ENCODE results near the gene CPZ. TPM values are rescaled to one million over a fixed set of nuclear protein-coding genes. Genes with fewer than 3 reads are reported as not detected.

Gene CPZ
- not detected for total RNA-seq

DNA sequence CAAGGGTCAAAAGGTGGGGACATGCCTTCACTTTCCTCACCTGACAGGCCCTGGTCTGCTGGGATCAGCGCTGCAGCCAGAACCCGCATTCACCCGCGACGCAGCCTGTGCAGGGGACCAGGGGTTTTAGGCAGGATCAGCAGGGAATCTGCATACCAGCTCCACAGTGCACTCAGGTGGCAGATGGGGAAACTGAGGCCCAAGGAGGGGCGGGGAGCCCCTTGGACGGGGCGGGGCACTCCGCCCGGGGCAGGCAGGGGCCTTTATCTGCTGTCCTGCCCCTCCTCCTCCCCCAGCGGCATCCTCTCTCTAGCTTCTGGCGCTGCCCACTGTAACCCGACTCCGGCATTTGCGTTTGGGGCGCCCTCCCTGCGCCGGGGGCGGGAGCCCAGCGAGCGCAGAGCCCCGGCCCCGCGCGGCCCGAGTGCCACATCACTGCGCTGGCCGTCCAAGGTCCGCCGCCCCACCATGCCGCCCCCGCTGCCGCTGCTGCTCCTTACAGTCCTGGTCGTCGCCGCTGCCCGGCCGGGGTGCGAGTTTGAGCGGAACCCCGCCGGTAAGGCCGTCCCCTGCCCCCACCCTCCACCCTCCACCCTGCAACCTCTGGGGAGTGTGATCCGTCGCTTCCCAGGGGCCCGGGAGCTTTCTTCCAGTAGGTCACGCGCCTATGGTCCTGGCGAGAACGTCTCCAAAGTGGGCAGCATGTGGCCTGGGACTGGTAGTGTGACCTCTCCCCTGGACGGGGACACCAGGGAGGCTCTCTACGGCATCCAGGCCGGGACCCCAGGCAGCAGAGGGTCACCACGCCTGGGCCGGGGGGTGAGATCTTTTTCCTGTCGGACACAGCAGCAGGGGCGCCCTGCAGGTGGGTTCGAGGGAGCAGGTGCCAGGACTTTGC is at the start of gene CPZ:
TSS of gene CPZ (plus strand) at position 400 of the 898 bp plus-strand sequence. CDS start at position 469, 69 bp downstream.
- Mint-ChIP-seq H3K36me3 (ENCODE audit: insufficient read depth) (no peaks in the 10 kb centered on the region), H3K27me3 (ENCODE audit: low read depth) (peaks cover 34% of the 10 kb centered on the region)
- DNase-seq = no peak

DNA sequence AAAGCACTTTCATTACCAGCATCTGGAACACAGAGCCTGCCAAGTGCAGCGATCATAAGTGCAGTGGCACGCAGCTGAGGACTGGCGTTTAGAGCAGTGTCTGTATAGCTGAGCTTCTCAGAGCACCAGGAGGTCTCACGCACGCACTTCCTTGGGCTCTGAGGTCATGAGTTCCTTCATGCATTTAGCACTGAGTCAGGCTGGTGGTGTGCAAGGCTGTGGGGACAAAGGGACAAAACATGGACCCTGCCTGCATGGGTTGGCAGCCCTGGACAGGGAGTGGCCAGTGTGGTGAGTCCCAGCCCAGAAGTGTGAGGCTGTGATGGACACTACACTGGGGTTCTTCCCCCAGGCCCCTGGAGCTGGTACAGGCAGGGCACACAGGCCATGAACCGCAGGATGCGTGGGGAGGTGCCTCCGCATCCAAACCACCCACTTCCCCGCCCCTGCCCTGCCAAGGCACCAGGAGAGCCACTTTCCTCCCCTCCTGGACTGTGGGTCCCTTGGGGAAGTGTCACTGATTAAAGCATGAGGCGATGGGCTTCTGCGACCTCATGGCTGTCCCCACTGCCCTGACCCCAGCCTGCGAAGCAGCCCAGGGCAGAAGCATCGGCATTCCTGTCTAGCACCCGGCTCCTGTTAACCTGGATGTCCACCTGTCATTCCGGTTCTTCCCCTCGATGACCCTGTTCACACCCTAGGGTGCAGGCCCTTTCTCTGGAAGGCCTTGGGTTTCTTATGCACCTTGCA is 49.6 kb upstream of the CPZ start:
- H3K4me3 Mint-ChIP-seq = no peak overlapping the region
- no peak for ATAC-seq

More for the DNA sequence above, at the start of gene CPZ:
- Mint-ChIP-seq H3K9me3 (no peaks in the 10 kb centered on the region), H3K4me1 (ENCODE audit: low read depth) (no peaks in the 10 kb centered on the region), H3K4me3 (no peak within 1 kb of the TSS)
- no peak for ATAC-seq

DNA sequence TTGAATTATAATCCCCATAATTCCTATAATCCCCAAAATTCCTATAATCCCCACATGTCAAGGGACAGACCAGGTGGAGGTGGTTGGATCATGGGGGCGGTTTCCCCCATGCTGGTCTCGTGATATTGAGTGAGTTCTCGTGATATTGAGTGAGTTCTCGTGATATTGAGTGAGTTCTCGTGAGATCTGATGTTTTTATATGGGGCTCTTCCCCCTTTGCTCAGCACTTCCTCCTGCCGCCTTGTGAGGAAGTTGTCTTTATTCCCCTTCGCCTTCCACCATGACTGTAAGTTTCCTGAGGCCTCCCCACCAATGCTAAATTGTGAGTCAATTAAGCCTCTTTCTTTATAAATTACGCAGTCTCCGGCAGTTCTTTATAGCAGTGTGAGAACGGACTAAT is 48.9 kb upstream of the CPZ start:
- peaks cover 4% of the 10 kb centered on the region for H3K27me3 Mint-ChIP-seq (ENCODE audit: low read depth)
- no peaks in the 10 kb centered on the region for H3K9me3 Mint-ChIP-seq
- no peak overlapping the region for H3K4me3 Mint-ChIP-seq
- ATAC-seq (no peak), DNase-seq (no peak)
- H3K4me1 Mint-ChIP-seq (ENCODE audit: low read depth) = peaks cover 9% of the 10 kb centered on the region
- H3K36me3 Mint-ChIP-seq (ENCODE audit: insufficient read depth) = no peaks in the 10 kb centered on the region

More for the DNA sequence above, 49.6 kb upstream of the CPZ start:
- Mint-ChIP-seq H3K27me3 (ENCODE audit: low read depth) (peaks cover 4% of the 10 kb centered on the region), H3K9me3 (no peaks in the 10 kb centered on the region), H3K36me3 (ENCODE audit: insufficient read depth) (no peaks in the 10 kb centered on the region), H3K4me1 (ENCODE audit: low read depth) (peaks cover 9% of the 10 kb centered on the region)
- DNase-seq = no peak

DNA sequence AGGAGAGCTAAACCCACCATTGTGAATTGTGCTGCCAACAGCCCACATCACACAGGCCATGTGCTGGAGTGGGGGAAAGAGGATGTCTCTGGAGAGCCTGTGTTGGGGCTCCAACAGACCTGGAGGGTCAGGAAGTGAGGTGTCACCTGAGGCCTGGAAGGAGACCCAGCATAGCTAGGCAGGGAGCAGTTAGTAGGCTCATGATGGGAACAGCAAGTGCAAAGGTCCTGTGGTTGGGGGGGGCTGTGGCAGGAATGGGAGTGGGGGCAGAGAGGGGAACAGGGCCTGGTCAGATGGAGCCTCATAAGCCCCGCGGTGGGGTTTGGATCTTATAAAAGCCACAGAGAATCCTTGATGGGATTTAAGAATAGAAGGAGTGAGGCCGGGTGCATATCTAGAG is 48.3 kb upstream of the CPZ start:
- peaks cover 4% of the 10 kb centered on the region for H3K27me3 Mint-ChIP-seq (ENCODE audit: low read depth)
- DNase-seq (no peak), ATAC-seq (no peak)

DNA sequence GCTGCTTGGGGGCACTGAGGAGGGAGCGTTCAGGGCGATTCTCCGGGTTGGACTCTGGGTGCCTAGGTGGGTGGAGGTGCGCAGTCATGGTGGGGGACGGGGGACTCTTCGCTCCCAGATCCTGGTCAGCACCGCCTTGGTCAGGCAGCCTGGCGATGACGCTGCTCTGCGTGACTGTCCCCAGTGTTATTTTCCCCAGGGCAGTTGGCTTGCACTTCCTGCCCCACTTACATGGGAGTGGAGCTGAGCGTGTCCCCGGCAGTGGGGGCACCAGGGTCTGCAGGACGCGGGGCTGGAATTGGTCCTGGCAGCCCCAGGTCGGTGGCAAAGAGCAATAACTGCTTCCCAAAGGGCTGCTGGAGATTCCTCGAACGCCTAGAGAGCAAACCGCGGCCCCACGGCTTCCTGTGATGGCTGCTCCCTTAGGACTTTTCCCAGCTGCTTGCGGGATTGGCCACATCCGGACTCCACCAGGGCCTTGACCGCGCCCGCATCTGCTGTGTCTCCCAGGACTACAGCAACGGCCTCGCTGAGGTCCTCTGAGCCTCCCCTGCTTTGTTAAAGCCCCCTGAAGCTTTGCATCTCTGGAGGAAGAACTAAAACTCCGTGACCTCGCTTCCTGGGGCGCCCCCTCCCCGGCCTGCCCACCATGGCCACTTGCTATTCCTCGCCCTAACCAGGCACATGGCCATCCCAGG is 47.7 kb upstream of the CPZ start:
- Mint-ChIP-seq H3K4me3 (no peak overlapping the region), H3K4me1 (ENCODE audit: low read depth) (peaks cover 5% of the 10 kb centered on the region), H3K27me3 (ENCODE audit: low read depth) (peaks cover 4% of the 10 kb centered on the region), H3K9me3 (no peaks in the 10 kb centered on the region), H3K36me3 (ENCODE audit: insufficient read depth) (no peaks in the 10 kb centered on the region)
- no peak for DNase-seq
- no peak for ATAC-seq

More for the DNA sequence above, 48.3 kb upstream of the CPZ start:
- Mint-ChIP-seq H3K36me3 (ENCODE audit: insufficient read depth) (no peaks in the 10 kb centered on the region), H3K9me3 (no peaks in the 10 kb centered on the region), H3K4me3 (no peak overlapping the region), H3K4me1 (ENCODE audit: low read depth) (peaks cover 9% of the 10 kb centered on the region)

DNA sequence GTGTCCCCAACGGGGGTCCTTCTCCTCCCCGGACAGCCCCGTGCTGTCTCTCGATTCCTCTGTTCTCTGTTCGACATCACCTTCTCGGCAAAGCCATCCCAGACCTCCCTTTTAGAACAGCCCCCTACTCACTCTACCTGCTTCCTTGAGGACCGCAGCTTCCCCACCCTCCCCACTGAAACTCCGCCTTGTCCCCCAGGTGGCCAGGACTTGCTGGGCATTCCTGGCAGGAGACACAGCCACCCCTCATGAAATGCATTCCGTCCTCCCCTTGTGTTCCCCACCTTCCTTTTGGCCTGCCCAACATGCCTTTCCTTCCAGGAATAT is 47.2 kb upstream of the CPZ start:
- DNase-seq = no peak
- no peaks in the 10 kb centered on the region for H3K4me1 Mint-ChIP-seq (ENCODE audit: low read depth)
- no peaks in the 10 kb centered on the region for H3K36me3 Mint-ChIP-seq (ENCODE audit: insufficient read depth)
- H3K4me3 Mint-ChIP-seq = no peak overlapping the region
- ATAC-seq = no peak
- H3K9me3 Mint-ChIP-seq = no peaks in the 10 kb centered on the region
- peaks cover 4% of the 10 kb centered on the region for H3K27me3 Mint-ChIP-seq (ENCODE audit: low read depth)

DNA sequence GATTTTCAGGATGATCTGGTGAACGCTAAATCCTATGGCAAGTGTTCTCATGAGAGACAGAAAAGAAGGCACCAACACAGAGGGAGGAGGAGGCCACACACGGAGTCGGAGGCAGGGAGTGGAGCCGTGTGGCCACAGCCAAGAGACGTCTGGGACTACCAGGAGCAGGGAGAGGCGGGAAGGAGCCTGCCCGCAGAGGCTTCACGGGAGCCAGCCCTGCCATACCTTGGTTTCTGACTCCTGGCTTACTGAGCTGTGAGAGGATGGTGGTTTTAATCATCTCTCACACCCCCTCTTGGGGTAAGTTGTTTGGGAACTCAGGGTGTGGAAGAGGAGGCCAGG is 45.8 kb upstream of the CPZ start:
- no peak for DNase-seq
- no peak for ATAC-seq
- Mint-ChIP-seq H3K4me3 (no peak overlapping the region), H3K9me3 (no peaks in the 10 kb centered on the region), H3K27me3 (ENCODE audit: low read depth) (peaks cover 4% of the 10 kb centered on the region), H3K36me3 (ENCODE audit: insufficient read depth) (no peaks in the 10 kb centered on the region), H3K4me1 (ENCODE audit: low read depth) (no peaks in the 10 kb centered on the region)

DNA sequence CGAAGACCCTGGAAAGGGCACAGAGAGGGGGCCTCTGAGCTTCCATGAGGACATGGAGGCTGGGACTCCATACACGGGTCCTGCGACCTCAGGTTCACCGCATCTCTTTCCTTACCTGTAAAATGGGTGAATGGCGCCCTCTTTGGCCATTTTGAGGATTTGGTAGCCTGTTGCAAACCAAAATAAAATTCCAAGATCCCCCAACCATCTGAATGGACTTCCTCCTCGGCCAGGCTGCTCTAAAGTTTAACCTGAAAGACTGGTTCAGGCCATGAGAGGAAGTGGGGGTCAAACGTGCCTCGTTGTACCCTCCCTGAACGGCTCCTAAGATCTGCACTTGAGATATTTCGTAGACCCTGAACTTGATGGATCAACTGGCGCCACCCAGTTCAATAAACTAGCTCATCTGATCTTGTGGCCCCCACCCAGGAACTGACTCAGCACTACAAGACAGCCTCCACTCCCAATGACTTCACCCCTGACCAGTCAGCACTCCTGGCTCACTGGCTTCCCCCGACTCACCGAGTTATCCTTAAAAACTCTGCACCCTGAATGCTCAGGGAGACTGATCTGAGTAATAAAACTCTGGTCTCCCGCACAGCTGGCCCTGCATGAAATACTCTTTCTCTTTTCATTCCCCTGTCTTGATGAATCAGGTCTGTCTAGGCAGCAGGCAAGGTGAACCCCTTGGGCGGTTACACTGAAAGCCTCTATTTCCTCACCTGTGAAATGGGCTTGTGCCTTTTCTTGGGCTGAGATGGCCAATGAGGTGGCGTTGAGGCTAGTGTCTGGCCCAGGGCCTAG is 45.3 kb upstream of the CPZ start:
- H3K27me3 Mint-ChIP-seq (ENCODE audit: low read depth) = peaks cover 4% of the 10 kb centered on the region
- H3K4me3 Mint-ChIP-seq = no peak overlapping the region
- ATAC-seq (no peak), DNase-seq (no peak)
- H3K9me3 Mint-ChIP-seq = no peaks in the 10 kb centered on the region
- no peaks in the 10 kb centered on the region for H3K4me1 Mint-ChIP-seq (ENCODE audit: low read depth)
- no peaks in the 10 kb centered on the region for H3K36me3 Mint-ChIP-seq (ENCODE audit: insufficient read depth)

DNA sequence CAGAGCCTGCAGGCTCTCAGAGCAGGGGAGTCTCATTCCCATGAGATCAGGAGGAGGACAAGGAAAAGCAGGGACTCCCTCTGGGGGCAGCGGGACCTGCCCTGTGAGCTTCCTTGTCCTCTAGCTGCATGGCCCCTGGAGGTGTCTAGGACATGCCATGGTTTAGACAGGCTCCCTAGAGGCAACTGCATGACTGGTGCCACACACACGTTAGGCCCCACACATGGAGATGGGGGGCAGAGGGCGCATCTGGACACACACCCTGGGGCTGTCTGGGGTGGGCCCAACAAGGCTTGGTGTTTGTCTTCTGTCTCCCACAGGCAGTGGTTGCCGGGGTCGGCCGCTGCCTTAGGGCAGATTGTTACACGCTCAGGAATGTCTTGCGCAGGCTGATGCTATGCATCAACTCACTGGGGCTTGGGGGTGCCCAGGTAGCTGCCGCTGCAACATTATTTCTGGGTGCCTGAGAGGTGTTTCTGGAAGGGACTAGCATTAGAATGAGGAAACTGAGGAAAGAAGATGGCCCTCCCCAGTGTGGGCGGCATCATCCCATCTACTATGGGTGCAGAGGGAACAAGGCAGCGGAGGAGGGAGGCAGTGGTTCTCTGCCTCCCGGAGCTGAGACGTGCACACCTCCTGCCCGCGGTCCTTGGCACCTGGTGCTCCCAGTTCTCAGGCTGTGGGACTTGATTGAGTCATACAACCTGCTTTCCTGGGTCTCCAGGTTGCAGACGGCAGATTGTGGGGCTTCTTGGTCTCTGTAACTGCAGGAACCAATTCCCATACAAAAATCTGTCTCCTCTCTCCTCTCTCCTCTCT is 44.4 kb upstream of the CPZ start:
- DNase-seq = no peak
- Mint-ChIP-seq H3K9me3 (no peaks in the 10 kb centered on the region), H3K27me3 (ENCODE audit: low read depth) (peaks cover 4% of the 10 kb centered on the region), H3K4me1 (ENCODE audit: low read depth) (no peaks in the 10 kb centered on the region), H3K4me3 (no peak overlapping the region), H3K36me3 (ENCODE audit: insufficient read depth) (no peaks in the 10 kb centered on the region)
- ATAC-seq = no peak

DNA sequence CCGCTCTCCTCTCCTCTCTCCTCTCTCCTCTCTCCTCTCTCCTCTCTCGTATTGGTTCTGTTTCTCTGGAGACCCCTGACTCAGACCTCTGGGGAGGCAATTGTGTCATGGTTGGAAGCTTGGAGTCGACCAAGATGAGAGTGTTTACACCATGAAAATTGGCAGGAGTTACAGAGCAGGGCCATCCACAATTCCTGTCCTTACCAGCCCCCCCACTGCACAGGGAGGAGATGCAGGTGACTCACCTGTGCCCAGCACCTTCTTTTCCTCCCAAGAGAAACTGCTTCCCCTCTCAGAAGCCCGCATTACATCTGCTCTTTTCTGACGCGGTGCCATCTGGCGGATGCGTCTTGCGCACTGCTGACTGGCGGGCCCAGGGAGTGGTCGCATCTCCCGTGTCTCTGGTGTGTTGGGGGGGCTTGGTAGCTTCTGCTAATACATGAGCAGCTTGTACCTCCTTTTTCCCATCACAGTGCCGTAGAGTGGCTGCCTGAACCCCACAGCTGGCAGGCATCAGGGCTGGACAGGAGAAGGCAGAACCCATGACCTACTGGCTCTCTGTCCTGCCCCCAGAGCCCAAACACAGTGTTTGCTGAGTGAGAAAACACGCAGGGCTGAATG is 43.7 kb upstream of the CPZ start:
- Mint-ChIP-seq H3K27me3 (ENCODE audit: low read depth) (peaks cover 4% of the 10 kb centered on the region), H3K9me3 (no peaks in the 10 kb centered on the region), H3K4me1 (ENCODE audit: low read depth) (no peaks in the 10 kb centered on the region), H3K4me3 (no peak overlapping the region), H3K36me3 (ENCODE audit: insufficient read depth) (no peaks in the 10 kb centered on the region)
- ATAC-seq = no peak
- DNase-seq = no peak

DNA sequence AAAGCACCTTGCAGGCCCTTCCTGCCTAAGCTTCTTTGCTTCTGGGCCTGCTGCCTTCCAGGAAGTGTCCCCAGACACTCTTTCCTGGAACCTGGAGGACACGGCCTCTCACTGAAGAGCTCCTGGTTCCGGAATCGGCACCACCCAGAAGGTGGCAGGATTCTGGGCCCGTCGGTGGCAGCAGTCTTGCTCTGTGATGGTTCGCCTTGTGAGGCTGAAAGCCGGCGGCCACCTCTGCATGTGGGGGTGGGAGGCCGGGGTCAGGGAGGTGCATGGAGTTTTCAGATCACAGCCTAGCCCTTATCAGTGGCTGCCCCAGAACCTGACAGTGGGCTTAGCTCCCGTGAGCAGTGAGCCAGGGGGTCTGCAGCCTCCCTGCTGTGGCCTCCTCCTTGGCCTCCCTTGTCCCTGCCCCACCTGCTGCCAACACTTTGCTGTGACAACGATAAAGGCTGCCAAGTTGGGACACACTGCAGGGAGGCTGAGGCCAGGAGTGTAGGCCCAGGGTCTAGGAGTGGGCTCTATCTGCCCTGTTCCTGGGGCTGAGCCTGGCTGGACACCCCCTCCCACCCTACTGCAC is 43.1 kb upstream of the CPZ start:
- Mint-ChIP-seq H3K4me1 (ENCODE audit: low read depth) (no peaks in the 10 kb centered on the region), H3K9me3 (no peaks in the 10 kb centered on the region), H3K27me3 (ENCODE audit: low read depth) (peaks cover 4% of the 10 kb centered on the region), H3K4me3 (no peak overlapping the region), H3K36me3 (ENCODE audit: insufficient read depth) (no peaks in the 10 kb centered on the region)
- no peak for DNase-seq
- no peak for ATAC-seq

DNA sequence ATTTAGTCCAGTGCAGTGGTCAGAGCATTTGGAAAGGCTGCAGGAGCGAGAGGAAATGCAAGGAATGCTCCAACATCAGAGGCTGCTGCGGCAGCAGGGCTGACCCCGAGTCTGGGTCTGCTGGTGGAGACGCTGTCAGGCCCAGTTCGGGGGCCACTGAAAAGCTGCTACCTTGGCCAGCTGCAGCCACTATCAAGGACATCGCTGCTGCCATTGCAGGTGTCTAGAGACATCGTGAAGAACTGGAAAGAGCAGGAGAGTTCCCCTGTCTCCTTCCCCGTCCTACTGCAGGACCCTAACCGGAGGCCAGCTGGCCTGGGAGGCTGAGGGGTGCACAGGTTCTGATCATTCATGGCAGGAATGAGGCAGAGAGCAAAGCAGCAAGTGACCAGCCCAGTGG is 41.9 kb upstream of the CPZ start:
- no peaks in the 10 kb centered on the region for H3K4me1 Mint-ChIP-seq (ENCODE audit: low read depth)
- DNase-seq (no peak), ATAC-seq (no peak)
- no peak overlapping the region for H3K4me3 Mint-ChIP-seq
- no peaks in the 10 kb centered on the region for H3K36me3 Mint-ChIP-seq (ENCODE audit: insufficient read depth)
- H3K9me3 Mint-ChIP-seq = no peaks in the 10 kb centered on the region
- H3K27me3 Mint-ChIP-seq (ENCODE audit: low read depth) = no peaks in the 10 kb centered on the region

DNA sequence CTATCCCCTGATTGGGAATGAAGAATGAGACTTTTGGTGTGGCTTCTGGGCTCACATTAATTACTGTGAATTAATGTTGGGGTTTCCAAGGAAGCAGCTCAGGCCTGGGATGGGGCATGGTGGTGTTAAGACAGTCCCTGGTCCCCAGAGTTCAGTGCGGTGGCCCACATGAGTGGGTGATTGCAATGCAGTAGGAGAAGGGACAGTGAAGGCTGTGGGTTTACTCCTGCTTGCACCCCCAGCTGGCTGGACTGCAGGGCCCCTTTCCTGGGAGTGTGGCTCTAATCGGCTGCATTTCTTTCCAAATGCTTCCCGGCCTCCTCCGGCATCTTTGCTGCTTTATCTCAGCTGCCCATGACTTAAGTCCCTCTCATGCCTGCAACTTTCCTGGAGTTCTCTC is 40.5 kb upstream of the CPZ start:
- Mint-ChIP-seq H3K4me3 (no peak overlapping the region), H3K27me3 (ENCODE audit: low read depth) (no peaks in the 10 kb centered on the region), H3K4me1 (ENCODE audit: low read depth) (no peaks in the 10 kb centered on the region), H3K36me3 (ENCODE audit: insufficient read depth) (no peaks in the 10 kb centered on the region), H3K9me3 (no peaks in the 10 kb centered on the region)
- DNase-seq (no peak), ATAC-seq (no peak)
